Mucosa of rectum (tissue), 2 donors: ENCODE results near the gene PACS2.
"Not testable (repeated sequence)": the region's sequence is repeated elsewhere in the genome, so short reads cannot be mapped to it uniquely, and the experiment has no call there.

Experiments
- H3K27ac ChIP-seq, 2 donors: one replicate each; pipeline ENCODE4 v1.7.0; 2013; ENCODE audit warnings: inconsistent platforms in 2 of 2, low read depth in 2 of 2, low read length in 2 of 2
- H3K27me3 ChIP-seq, 2 donors: one replicate each; pipeline ENCODE4 v1.7.0; 2013; ENCODE audit warnings: low read length in 2 of 2; ENCODE audit not compliant: control insufficient read depth in 2 of 2, insufficient read depth in 2 of 2
- H3K36me3 ChIP-seq, 2 donors: one replicate each; pipeline ENCODE4 v1.7.0; 2013; ENCODE audit warnings: low read length in 2 of 2; ENCODE audit not compliant: control insufficient read depth in 2 of 2, insufficient read depth in 2 of 2
- H3K4me1 ChIP-seq, 2 donors: one replicate each; pipeline ENCODE4 v1.7.0; 2013; ENCODE audit warnings: low read length in 2 of 2, mild to moderate bottlenecking in 1 of 2; ENCODE audit not compliant: control insufficient read depth in 2 of 2, insufficient read depth in 2 of 2
- H3K4me3 ChIP-seq, 2 donors: one replicate each; pipeline ENCODE4 v1.7.0; 2013; ENCODE audit warnings: low read length in 2 of 2
- H3K9ac ChIP-seq, 2 donors: one replicate each; pipeline ENCODE4 v1.7.0; 2013; ENCODE audit warnings: low read length in 2 of 2, low read depth in 1 of 2, mild to moderate bottlenecking in 1 of 2
- H3K9me3 ChIP-seq, 2 donors: one replicate each; pipeline ENCODE4 v1.7.0; 2013; ENCODE audit warnings: low read length in 2 of 2; ENCODE audit not compliant: control insufficient read depth in 2 of 2
- donor health status: healthy.
- donor health status: Normal muscosa, but diverticular disease.

PACS2 gene

DNA sequence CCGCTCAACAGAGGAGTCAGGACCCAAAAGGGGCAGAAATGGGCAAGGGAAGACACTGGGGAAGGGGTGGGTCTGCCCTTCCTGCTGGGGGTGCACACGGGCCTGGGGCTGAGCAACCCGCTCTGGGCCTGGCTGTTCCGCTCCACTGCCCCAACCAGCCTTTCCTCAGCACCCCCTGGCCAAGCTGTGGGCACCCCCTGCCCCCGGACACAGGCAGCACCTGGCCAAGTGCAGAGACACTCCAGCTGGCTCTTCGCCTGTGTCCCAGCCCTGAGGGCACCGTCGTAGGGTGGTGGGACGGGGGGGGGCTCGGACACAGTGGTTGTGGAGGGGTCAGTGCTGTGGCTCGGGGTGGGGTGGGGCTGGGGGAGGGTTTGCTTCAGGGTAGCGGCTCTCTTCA is 10.3 kb downstream of the PACS2 start:
- H3K27me3 ChIP-seq = no peaks in the 10 kb centered on the region
- no peaks in the 10 kb centered on the region for H3K9me3 ChIP-seq
- no peak overlapping the region for H3K9ac ChIP-seq
- no peak overlapping the region for H3K27ac ChIP-seq
- H3K4me1 ChIP-seq = peaks cover 0 to 3% of the 10 kb centered on the region in 2 donors
- no peak overlapping the region for H3K4me3 ChIP-seq
- no peaks in the 10 kb centered on the region for H3K36me3 ChIP-seq

DNA sequence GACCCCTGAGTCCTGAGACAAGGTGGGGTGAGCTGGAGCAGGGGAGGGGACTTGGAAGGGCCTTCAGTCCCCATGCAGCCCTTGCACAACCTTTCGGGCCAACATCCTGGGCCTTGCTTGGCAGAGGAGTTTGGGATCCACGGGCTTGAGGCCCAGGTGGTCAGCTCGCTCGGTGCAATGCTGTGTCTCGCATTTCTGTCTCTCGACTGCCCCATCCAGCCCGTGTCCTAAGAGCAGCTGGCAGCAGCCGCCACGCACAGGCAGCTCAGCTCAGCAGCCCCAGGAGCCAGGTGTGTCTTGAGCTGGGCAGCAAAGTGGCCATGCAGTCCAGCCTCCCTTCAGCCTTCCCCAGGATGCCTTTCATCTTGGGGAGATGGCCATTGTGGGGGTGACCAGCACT is 10.8 kb downstream of the PACS2 start:
- Histone ChIP-seq H3K9me3 (no peaks in the 10 kb centered on the region), H3K27me3 (no peaks in the 10 kb centered on the region), H3K4me3 (no peak overlapping the region), H3K27ac (no peak overlapping the region), H3K4me1 (peaks cover 2 to 3% of the 10 kb centered on the region in 2 donors), H3K9ac (no peak overlapping the region), H3K36me3 (no peaks in the 10 kb centered on the region)

DNA sequence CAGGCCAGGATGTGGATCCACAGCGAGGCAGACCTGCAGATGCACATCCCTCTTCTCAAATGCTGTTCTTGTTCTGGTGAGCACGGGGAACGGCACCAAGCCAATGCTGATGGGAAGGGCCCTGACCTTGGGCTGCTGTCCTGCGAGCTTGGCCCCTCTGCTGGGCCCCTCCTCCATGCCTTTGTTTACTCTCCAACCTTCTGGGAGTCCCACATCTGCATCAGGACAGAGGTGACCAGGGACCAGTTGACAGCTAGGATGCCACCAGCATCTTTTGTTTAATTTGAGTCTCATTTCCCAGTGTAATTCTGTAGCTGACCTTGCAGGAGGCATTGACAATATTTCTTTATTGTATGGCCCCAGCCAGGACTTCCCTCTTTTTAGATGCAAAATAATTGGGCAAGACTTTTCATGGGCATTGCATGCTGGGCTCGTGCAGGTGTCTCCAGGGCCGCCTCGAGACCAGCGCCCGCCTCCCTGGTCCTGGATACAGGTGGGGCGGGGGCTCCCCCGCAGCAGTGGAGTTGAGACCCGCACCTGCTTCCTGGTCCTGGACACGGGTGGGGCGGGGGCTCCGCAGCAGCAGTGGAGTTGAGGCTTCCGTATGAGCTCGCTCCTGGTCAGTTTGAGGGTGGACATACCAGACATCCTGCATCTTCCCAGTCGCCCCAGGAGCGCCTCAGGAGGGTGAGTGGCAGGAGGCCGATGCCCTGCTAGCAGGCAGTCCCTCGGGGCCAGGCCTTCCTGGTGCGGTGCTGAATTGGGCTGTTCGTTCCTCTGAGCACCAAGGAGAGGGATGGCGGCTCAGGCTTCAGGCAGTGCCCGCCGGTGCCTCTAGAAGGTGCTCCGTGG is 11.4 kb downstream of the PACS2 start:
- no peaks in the 10 kb centered on the region for H3K36me3 ChIP-seq
- no peak overlapping the region for H3K27ac ChIP-seq
- H3K27me3 ChIP-seq = no peaks in the 10 kb centered on the region
- peaks cover 3 to 6% of the 10 kb centered on the region in 2 donors for H3K4me1 ChIP-seq
- H3K9ac ChIP-seq = no peak overlapping the region
- no peak overlapping the region for H3K4me3 ChIP-seq
- no peaks in the 10 kb centered on the region for H3K9me3 ChIP-seq

DNA sequence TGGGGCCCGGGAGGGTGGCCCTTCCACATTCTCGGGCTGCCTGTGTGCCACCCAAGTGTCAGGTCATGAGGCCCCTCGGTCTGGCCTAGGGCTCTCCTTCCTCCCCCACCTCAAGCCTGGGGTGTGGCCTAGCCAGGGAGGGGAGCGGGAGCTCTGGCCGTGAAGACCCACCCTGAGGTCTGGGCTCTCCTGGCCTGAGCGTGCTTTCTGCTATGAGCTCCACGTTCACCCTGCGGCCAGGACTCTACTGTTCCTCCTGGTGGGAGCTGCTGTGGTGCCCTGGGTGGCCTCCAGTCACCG is 12.0 kb downstream of the PACS2 start:
- Histone ChIP-seq H3K4me1 (peaks cover 3 to 6% of the 10 kb centered on the region in 2 donors), H3K4me3 (no peak overlapping the region), H3K9me3 (no peaks in the 10 kb centered on the region), H3K27ac (no peak overlapping the region), H3K9ac (no peak overlapping the region), H3K36me3 (no peaks in the 10 kb centered on the region), H3K27me3 (no peaks in the 10 kb centered on the region)

DNA sequence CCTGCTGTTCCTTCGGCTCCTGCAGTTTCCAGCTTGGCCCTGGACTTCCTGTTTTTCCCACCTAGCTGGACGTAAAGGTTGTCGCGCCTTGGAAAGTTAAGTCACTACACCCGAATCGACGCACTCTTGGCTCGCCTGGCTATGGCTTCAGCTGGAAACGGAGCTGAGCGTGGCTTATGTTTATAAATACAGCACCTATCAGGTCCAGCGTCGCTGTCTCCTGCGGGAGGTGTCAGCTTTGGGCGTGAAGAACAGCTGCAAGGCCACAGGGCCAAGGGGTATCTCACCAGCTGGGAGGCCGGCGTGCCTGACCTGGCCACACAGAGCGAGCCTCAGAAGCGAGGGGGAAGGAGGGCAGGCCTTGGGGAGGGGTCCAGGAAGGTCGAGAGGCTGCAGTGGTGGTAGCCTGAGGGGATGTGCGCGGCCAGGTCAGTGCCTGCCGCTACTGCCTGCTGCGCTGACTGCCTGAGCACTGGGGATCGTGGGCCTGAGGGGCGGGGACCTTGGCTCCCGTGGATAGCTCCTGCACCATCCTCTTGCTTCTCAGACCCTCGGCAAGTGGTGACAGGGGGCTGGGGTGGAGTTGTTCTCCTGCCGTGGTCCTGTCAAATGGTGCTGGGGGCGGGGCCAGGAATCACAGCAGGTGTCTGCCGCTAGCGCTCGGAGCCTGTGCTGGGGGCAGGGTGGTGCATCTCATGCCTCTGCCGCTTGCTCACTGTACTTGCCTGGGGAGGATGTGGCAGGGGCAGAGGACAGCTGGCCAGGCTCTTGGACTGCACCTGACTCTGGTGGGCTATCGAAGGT is 12.5 kb downstream of the PACS2 start:
- H3K27me3 ChIP-seq = no peaks in the 10 kb centered on the region
- H3K4me1 ChIP-seq = peaks cover 3 to 6% of the 10 kb centered on the region in 2 donors
- no peak overlapping the region for H3K4me3 ChIP-seq
- no peaks in the 10 kb centered on the region for H3K36me3 ChIP-seq
- no peak overlapping the region for H3K27ac ChIP-seq
- H3K9me3 ChIP-seq = no peaks in the 10 kb centered on the region
- no peak overlapping the region for H3K9ac ChIP-seq

DNA sequence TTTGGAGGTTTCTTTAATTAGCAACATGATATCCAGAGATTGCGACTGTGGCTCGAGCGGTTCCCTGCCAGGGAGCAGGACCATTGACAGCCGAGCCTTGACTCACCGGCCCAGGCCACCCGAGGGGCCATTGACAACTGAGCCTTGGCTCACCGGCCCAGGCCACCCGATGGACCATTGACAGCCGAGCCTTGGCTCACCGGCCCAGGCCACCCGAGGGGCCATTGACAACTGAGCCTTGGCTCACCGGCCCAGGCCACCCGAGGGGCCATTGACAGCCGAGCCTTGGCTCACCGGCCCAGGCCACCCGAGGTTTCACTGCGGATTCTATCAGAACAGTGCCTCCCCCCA is 13.1 kb downstream of the PACS2 start:
- not testable (repeated sequence) for H3K9me3 ChIP-seq, H3K27me3 ChIP-seq, H3K4me1 ChIP-seq, H3K9ac ChIP-seq, H3K36me3 ChIP-seq, H3K27ac ChIP-seq, H3K4me3 ChIP-seq

DNA sequence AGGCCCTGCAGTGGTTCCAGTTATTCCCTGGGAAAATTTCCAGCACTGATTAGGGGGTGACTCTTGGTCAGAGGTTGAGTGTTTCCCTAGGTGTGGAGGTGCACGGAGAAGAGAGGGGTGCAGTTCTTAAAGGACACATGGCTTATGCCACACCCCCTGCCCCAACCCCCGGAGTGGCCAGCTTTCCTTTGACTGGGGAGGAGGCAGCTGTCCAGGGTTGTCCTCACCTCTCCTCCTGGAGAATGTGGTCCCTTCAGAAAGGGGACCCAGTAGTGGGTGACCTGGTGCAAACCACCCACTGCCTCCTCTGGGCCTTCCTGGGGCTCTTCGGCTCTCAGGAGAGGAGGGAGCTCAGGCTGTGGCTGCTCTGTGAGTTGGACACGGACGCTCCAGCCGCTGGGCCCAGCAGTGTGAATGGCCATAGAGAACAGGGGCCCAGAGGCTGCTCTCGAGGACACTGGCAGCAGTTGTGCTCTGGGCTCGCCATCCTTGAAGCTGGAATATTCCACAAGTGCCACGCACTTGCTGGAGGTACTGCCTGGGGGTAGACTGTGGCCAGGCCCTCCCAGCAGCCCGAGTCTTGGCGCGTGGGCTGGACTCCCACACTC is 13.6 kb downstream of the PACS2 start:
- Histone ChIP-seq H3K4me1 (peaks cover 3 to 10% of the 10 kb centered on the region in 2 donors), H3K9ac (no peak overlapping the region), H3K9me3 (no peaks in the 10 kb centered on the region), H3K36me3 (no peaks in the 10 kb centered on the region), H3K4me3 (no peak overlapping the region), H3K27me3 (no peaks in the 10 kb centered on the region), H3K27ac (no peak overlapping the region)

DNA sequence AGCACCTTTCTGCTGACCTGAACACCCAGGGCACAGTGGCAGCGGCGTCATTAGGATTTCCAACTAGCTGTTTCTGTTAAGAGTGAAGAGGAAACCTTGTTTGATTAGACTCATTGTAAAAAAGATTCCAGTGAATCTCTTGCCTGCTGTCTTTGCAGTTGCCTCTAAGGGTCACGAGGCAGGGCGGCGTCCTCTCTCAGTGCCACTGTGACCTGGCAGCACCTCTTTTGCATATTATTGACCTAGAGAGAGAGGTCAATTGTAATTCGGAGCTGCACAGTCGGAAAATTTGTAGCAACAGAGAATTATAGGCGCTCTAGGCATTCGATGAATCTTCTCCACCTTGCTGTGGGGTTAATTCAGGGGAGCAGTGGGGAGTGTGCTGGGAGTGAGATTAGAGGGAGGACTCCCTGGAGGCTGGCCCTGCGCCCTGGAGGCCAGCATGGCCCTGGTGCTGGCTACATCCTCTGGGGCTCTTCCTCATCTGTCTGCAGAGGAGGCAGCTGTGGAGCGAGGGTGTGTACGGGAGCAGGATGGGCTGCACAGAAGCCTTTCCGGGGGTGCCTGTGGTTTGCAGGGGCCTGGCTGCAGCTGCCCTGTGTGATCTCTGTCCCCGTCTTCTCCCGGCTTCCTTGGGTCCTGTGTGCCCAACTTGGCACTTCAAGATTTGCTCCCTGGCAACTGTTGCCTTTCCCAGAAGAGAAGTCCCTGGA is 14.3 kb downstream of the PACS2 start:
- H3K4me1 ChIP-seq = peaks cover 3 to 10% of the 10 kb centered on the region in 2 donors
- H3K27me3 ChIP-seq = no peaks in the 10 kb centered on the region
- H3K36me3 ChIP-seq = no peaks in the 10 kb centered on the region
- no peak overlapping the region for H3K4me3 ChIP-seq
- H3K9ac ChIP-seq = no peak overlapping the region
- no peak overlapping the region for H3K27ac ChIP-seq
- H3K9me3 ChIP-seq = no peaks in the 10 kb centered on the region

DNA sequence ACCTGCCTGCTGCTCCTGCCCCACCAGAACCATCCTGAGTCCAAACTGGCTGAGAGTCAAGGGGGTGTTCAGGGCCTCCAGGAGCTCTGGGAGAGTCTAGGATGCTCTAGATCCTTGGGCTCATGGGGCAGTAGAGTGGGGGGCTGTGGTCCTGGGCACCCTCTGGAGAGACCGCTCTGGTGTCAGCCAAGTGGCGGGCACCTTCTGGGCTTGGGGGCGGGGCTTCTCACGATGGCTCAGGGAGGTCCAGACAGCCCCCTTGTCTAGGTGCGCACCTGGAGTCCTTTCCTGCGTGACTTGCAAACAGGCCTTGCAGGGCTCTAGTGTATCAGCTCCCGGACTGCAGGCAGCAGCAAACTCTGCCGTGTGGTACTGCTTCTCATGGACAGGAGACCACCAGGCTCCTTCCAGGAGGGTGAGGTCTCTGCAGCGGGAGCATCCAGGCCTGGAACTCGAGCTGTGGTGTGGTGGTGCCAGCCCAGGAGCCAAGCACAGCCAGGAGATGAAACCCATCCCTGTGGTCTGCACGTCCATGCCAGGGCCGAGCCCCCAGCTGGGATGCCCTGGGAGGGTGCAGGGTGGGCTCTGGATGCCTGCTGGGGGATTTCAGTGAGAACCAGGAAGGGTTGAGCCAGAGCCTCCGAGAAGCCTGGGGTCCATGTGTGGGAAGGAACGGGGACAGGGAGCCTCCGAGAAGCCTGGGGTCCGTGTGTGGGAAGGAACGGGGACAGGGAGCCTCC is 15.0 kb downstream of the PACS2 start:
- H3K27ac ChIP-seq = no peak overlapping the region
- H3K4me3 ChIP-seq = no peak overlapping the region
- H3K9ac ChIP-seq = no peak overlapping the region
- H3K4me1 ChIP-seq = peaks cover 3 to 10% of the 10 kb centered on the region in 2 donors
- H3K27me3 ChIP-seq = no peaks in the 10 kb centered on the region
- no peaks in the 10 kb centered on the region for H3K36me3 ChIP-seq
- H3K9me3 ChIP-seq = no peaks in the 10 kb centered on the region
